Vagina (tissue), 2 donors: ENCODE measurements around the gene B3GALT4. TPM values are rescaled to one million over a fixed set of nuclear protein-coding genes. Genes with fewer than 3 reads are reported as not detected.

Experiments
- DNase-seq, 2 donors: peaks; one replicate each; pipeline ENCODE4 v3.0.0-alpha.2; 2017; ENCODE audit errors: extremely low spot score in 2 of 2
- H3K27ac ChIP-seq: fragments of 200-600 bp; sonication (generic); one replicate; pipeline ENCODE4 v1.5.1; 2019
- H3K27me3 ChIP-seq: fragments of 200-600 bp; sonication (generic); one replicate; pipeline ENCODE4 v1.5.1; 2019
- H3K36me3 ChIP-seq, 2 donors: fragments of 200-600 bp; sonication (generic); one replicate each; pipeline ENCODE4 v1.5.1; 2017 to 2019
- H3K4me1 ChIP-seq: fragments of 200-600 bp; sonication (generic); one replicate; pipeline ENCODE4 v1.5.1; 2019
- H3K4me3 ChIP-seq, 2 donors: fragments of 200-600 bp; sonication (generic); 1 replicate in 1 of 2; 2 replicates in 1 of 2; pipeline ENCODE4 v1.5.1; 2016 to 2019
- H3K9me3 ChIP-seq: fragments of 200-600 bp; sonication (generic); one replicate; pipeline ENCODE4 v1.5.1; 2019
- POLR2A ChIP-seq, 2 donors: fragments of 450-650 bp; IDR thresholded peaks; one replicate each; pipeline ENCODE4 v1.6.1; 2017; ENCODE audit warnings: antibody characterized with exemption in 2 of 2, mild to moderate bottlenecking in 2 of 2, moderate library complexity in 2 of 2
- POLR2AphosphoS5 ChIP-seq, 2 donors: sonication (generic); formaldehyde crosslinking; IDR thresholded peaks; one replicate each; pipeline ENCODE4 v1.9.0; 2017; ENCODE audit warnings: antibody characterized with exemption in 2 of 2, mild to moderate bottlenecking in 2 of 2, low read depth in 1 of 2; ENCODE audit not compliant: insufficient read depth in 1 of 2
- intact Hi-C: fragments of 100-400 bp; cut with DNase I; formaldehyde crosslinking; loops from one replicate; pipeline ENCODE4 v1.15.1; 2023
- total RNA-seq: library from RNA; depleted of rRNA; stranded (reverse); fragments of >200 nt; gene quantifications from one replicate; pipeline ENCODE4 v1.2.3, GENCODE V29; 2016
- TF ChIP-seq, protein P1 (sequence below), 3 experiments: fragments of 450-650 bp in 2 of 3; fragments of 200-600 bp in 1 of 3; sonication (generic) in 1 of 3; IDR thresholded peaks; one replicate each; pipeline ENCODE4 v1.5.1; 2017 to 2019; ENCODE audit warnings: antibody characterized with exemption in 3 of 3, mild to moderate bottlenecking in 2 of 3, moderate library complexity in 2 of 3

B3GALT4 gene, protein sequence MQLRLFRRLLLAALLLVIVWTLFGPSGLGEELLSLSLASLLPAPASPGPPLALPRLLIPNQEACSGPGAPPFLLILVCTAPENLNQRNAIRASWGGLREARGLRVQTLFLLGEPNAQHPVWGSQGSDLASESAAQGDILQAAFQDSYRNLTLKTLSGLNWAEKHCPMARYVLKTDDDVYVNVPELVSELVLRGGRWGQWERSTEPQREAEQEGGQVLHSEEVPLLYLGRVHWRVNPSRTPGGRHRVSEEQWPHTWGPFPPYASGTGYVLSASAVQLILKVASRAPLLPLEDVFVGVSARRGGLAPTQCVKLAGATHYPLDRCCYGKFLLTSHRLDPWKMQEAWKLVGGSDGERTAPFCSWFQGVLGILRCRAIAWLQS
- 14.0 TPM for total RNA-seq

DNA sequence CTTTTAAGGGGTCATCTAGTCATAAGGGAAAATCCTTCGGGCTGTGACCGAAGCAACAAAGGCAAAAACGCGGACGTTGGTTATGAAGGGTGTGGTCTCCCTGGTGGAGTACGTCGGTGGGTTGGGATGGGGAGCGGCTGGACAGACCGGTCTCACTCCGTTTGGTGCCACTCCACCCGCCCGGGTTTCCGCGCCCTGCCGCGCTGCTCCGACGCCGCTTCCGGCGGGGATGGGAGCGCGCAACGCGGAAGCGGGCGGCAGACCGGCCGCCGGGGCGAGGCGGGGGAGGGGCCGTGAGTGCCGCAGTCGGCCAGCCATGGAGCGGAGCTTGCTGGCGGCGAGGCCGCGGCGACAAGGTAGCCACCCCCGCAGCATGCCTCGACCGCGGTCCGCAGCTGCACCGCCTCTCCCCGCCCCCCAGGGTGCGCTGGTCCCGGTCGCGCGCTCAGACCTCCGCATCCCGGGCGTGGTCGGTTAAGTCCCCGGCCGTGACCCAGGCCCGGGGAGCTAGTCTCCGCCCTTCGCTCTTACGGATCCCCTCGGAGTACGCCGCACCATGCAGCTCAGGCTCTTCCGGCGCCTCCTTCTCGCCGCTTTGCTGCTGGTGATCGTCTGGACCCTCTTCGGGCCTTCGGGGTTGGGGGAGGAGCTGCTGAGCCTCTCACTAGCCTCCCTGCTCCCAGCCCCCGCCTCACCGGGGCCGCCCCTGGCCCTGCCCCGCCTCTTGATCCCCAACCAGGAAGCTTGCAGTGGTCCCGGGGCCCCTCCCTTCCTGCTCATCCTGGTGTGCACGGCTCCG lies at the start of gene B3GALT4:
Gene B3GALT4, plus strand, starts transcription at position 260 of the 799 bp plus-strand sequence. Its CDS starts 297 bp downstream, at position 557.
- Histone ChIP-seq H3K9me3 (no peaks in the 10 kb centered on the region), H3K4me3 (peak within 1 kb of the TSS; percentile 61 to 86), H3K36me3 (peaks cover 0 to 39% of the 10 kb centered on the region in 2 donors), H3K4me1 (peaks cover 58% of the 10 kb centered on the region), H3K27ac (peak within 1 kb of the TSS; percentile 86), H3K27me3 (no peaks in the 10 kb centered on the region)
- intact Hi-C loops, result loop anchor here (5.0 kb wide), 1 partner anchor 300 kb away; no protein-coding TSS in a partner anchor
- TF ChIP-seq, protein P1, sequence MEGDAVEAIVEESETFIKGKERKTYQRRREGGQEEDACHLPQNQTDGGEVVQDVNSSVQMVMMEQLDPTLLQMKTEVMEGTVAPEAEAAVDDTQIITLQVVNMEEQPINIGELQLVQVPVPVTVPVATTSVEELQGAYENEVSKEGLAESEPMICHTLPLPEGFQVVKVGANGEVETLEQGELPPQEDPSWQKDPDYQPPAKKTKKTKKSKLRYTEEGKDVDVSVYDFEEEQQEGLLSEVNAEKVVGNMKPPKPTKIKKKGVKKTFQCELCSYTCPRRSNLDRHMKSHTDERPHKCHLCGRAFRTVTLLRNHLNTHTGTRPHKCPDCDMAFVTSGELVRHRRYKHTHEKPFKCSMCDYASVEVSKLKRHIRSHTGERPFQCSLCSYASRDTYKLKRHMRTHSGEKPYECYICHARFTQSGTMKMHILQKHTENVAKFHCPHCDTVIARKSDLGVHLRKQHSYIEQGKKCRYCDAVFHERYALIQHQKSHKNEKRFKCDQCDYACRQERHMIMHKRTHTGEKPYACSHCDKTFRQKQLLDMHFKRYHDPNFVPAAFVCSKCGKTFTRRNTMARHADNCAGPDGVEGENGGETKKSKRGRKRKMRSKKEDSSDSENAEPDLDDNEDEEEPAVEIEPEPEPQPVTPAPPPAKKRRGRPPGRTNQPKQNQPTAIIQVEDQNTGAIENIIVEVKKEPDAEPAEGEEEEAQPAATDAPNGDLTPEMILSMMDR (IDR thresholded peaks at IDR 0.05), result peak in 2 of 3 experiments; percentile 40
- TF ChIP-seq POLR2A (IDR thresholded peaks at IDR 0.05) (peak in 1 of 2 donors; percentile 41), POLR2AphosphoS5 (IDR thresholded peaks at IDR 0.05; ENCODE audit: insufficient read depth in 1 of 2, low read depth in 1 of 2) (peak in 1 of 2 donors; percentile 78)
- no peak for DNase-seq

DNA sequence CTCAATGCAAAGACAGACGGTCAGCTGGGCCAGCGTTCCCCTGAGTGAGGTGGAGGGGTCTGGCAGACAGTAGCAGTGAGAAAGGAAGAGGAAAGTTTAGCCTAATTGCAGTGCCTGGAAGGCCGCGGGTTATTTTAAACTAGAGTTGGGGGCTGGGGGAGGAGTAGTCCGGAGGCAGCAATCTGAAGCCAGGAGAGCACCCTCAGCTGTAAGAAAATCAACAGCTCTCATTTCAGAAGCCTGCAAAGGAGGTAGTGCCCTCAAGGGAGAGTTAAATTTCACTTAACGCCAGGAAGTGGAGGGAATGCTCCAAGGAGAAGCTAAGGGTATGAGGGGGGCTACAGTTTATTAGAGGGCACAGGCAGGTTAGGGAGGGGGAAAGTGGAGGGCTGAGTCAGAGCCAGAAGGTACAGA lies 41.7 kb upstream of the B3GALT4 start:
- TF ChIP-seq, protein P1 (IDR thresholded peaks at IDR 0.05), result no peak
- TF ChIP-seq POLR2A (IDR thresholded peaks at IDR 0.05) (no peak), POLR2AphosphoS5 (IDR thresholded peaks at IDR 0.05; ENCODE audit: insufficient read depth in 1 of 2, low read depth in 1 of 2) (no peak)
- Histone ChIP-seq H3K27ac (no peak overlapping the region), H3K4me3 (no peak overlapping the region), H3K9me3 (no peaks in the 10 kb centered on the region), H3K4me1 (no peaks in the 10 kb centered on the region), H3K36me3 (no peaks in the 10 kb centered on the region), H3K27me3 (no peaks in the 10 kb centered on the region)
- intact Hi-C loops, result no loop called here
- no peak for DNase-seq

DNA sequence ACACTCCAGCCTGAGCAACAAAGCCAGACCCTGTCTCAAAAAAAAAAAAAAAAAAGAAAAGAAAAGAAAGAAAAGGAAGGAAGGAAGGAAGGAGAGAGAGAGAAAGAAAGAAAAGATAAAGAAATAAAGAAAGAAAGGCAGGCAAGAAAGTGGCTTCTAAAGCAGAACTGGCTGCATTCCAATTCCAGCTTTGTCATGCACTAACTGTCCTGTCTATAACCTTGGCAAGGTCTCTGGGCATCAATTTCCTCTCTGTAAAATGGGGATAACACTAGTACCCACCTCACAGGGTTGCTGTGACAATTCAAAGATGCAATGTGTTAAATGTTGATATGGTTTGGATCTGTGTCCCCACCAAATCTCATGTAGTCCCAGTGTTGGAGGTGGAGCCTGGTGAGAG lies 40.6 kb upstream of the B3GALT4 start:
- H3K36me3 ChIP-seq, result no peaks in the 10 kb centered on the region
- no peak for DNase-seq
- no peak overlapping the region for H3K4me3 ChIP-seq
- TF ChIP-seq POLR2AphosphoS5 (IDR thresholded peaks at IDR 0.05; ENCODE audit: insufficient read depth in 1 of 2, low read depth in 1 of 2) (no peak), POLR2A (IDR thresholded peaks at IDR 0.05) (no peak)
- TF ChIP-seq, protein P1 (IDR thresholded peaks at IDR 0.05), result no peak
- H3K27ac ChIP-seq, result no peak overlapping the region
- no peaks in the 10 kb centered on the region for H3K4me1 ChIP-seq
- no peaks in the 10 kb centered on the region for H3K27me3 ChIP-seq
- H3K9me3 ChIP-seq, result no peaks in the 10 kb centered on the region
- intact Hi-C loops, result no loop called here

DNA sequence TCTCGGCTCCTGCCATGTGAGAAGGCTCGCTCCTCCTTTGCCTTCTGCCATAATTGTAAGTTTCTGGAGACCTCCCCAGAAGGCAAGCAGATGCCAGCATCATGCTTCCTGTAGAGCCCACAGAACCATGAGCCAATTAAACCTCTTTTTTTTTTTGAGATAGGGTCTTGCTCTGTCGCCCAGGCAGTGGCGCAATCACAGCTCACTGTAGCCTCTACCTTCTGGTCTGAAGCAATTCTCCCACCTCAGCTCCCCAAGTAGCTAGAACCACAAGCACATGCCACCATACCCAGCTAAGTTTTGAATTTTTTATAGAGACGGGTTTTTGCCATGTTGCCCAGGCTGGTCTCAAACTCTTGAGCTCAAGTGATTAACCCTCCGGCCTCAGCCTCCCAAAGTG lies 40.1 kb upstream of the B3GALT4 start:
- intact Hi-C loops, result no loop called here
- H3K4me1 ChIP-seq, result no peaks in the 10 kb centered on the region
- no peak for DNase-seq
- H3K27me3 ChIP-seq, result no peaks in the 10 kb centered on the region
- TF ChIP-seq POLR2A (IDR thresholded peaks at IDR 0.05) (no peak), POLR2AphosphoS5 (IDR thresholded peaks at IDR 0.05; ENCODE audit: insufficient read depth in 1 of 2, low read depth in 1 of 2) (no peak)
- TF ChIP-seq, protein P1 (IDR thresholded peaks at IDR 0.05), result no peak
- H3K9me3 ChIP-seq, result no peaks in the 10 kb centered on the region
- H3K4me3 ChIP-seq, result no peak overlapping the region
- no peaks in the 10 kb centered on the region for H3K36me3 ChIP-seq
- no peak overlapping the region for H3K27ac ChIP-seq
